IPS DF 4.7 (cell line): ENCODE results near the gene MEGF9.
A peak's percentile ranks its signal among the peaks of the same experiment; 100 is the strongest.

Source experiments
- DNase-seq: peaks from one replicate; pipeline ENCODE4 v3.0.0-alpha.2; 2013; ENCODE audit warnings: low spot score; ENCODE audit errors: extremely low read depth

Gene MEGF9

GRCh38 chr9:120626512-120626911 lies 87.8 kb downstream of the MEGF9 start:
- DNase-seq: no peak

GRCh38 chr9:120625222-120625621 lies 89.0 kb downstream of the MEGF9 start:
- no peak for DNase-seq

- no peak for DNase-seq
Observed at GRCh38 chr9:120622790-120623189, 91.5 kb downstream of the MEGF9 start.

- DNase-seq: no peak
Observed at GRCh38 chr9:120621941-120622340, 92.3 kb downstream of the MEGF9 start.

GRCh38 chr9:120619751-120620655 lies 94.3 kb downstream of the MEGF9 start:
- peak; percentile 64 for DNase-seq

- DNase-seq: no peak
Observed at GRCh38 chr9:120616966-120617935, 97.0 kb downstream of the MEGF9 start.

- DNase-seq: no peak
Observed at GRCh38 chr9:120612218-120612617, 102.1 kb downstream of the MEGF9 start.

GRCh38 chr9:120611690-120612068 lies 102.6 kb downstream of the MEGF9 start:
- no peak for DNase-seq

- no peak for DNase-seq
Observed at GRCh38 chr9:120610975-120611689, 103.1 kb downstream of the MEGF9 start.

GRCh38 chr9:120609636-120610035 lies 104.6 kb downstream of the MEGF9 start:
- DNase-seq: no peak

GRCh38 chr9:120608421-120608820 lies 105.8 kb downstream of the MEGF9 start:
- no peak for DNase-seq

GRCh38 chr9:120603591-120603990 lies 110.7 kb downstream of the MEGF9 start:
- DNase-seq: no peak

GRCh38 chr9:120603010-120603409 lies 111.3 kb downstream of the MEGF9 start:
- no peak for DNase-seq

GRCh38 chr9:120593955-120594277 lies 120.4 kb downstream of the MEGF9 start:
- no peak for DNase-seq

- DNase-seq: no peak
Observed at GRCh38 chr9:120593250-120593954, 120.9 kb downstream of the MEGF9 start.

GRCh38 chr9:120592210-120592609 lies 122.1 kb downstream of the MEGF9 start:
- DNase-seq: no peak

GRCh38 chr9:120587328-120587727 lies 126.9 kb downstream of the MEGF9 start:
- no peak for DNase-seq

GRCh38 chr9:120583958-120584369 lies 130.3 kb downstream of the MEGF9 start:
- DNase-seq: no peak

GRCh38 chr9:120580051-120580896 lies 134.0 kb downstream of the MEGF9 start, which contains the start of gene CDK5RAP2:
Gene CDK5RAP2 (minus strand): TSS chr9:120580167. CDS start chr9:120579978, 189 bp downstream.
- DNase-seq: peak; percentile 90
